ENCODE data around the gene GET4.
A peak's percentile ranks its signal among the peaks of the same experiment; 100 is the strongest.

GET4 gene

GRCh38 chr7:901388-902154 is 25.2 kb downstream of the GET4 start:
- peak; percentile 49 for DNase-seq

DNA sequence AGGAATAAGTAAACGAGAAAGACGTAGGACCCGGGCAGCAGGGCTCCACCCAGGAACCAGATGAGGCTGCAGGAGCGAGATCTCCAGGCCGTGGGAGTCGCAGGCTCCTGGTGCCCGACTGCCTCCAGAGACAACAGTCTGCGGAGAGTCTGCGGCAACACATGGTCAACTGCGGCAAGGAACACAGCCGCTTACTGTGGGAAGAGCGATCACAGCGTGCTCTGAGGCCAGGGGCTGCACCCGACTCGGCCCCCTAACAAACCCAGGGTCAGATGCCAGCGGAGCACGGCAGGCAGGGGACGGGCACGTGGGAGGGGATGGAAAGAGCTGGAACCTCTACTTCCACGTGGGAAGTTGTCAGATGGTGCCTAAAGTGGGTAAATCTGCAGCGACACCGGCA is 26.6 kb downstream of the GET4 start:
- no peak for DNase-seq

DNA sequence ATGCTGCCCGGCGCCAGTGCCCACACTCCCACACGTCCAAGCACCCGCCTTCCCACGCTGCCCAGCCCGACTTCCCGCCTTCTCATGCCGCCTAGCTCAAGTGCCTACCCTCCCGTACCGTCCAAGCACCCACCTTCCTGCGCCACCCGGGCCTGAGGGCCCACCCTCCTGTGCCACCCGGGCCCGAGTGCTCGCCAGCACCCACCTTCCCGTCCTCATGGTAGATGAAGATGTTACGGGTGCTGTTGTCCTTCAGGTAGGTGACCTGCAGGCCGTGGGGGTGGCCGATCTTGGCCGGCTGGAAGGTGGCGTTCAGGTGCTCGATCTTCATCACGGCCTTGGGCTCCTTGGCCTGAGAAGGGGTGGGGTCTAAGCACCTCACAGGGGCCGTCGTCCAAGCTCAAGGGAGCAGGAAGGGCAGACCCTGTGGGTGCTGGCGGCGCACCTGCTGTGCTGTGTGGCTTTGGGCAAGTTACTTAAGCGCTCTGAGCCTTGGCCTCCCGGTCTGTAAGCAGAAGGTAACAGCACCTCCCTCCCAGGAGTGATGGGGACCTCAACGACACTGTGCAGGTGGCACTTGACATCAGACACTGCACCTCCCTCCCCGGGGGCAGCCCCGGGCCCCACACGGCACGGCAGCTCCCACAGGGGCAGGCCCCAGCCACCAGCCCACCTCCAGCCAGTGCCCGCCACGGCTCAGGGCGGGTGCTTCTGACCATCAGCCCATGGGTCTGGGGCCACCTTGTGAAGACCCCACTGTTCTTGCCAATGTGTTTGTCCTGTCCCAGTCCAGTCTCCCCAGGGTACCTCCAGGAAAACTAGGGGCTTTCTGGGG is 27.8 kb downstream of the GET4 start:
- DNase-seq = no peak

- DNase-seq = no peak
Observed at GRCh38 chr7:904847-905246, 28.5 kb downstream of the GET4 start.

GRCh38 chr7:906776-907157 is 30.4 kb downstream of the GET4 start:
- DNase-seq = no peak

DNA sequence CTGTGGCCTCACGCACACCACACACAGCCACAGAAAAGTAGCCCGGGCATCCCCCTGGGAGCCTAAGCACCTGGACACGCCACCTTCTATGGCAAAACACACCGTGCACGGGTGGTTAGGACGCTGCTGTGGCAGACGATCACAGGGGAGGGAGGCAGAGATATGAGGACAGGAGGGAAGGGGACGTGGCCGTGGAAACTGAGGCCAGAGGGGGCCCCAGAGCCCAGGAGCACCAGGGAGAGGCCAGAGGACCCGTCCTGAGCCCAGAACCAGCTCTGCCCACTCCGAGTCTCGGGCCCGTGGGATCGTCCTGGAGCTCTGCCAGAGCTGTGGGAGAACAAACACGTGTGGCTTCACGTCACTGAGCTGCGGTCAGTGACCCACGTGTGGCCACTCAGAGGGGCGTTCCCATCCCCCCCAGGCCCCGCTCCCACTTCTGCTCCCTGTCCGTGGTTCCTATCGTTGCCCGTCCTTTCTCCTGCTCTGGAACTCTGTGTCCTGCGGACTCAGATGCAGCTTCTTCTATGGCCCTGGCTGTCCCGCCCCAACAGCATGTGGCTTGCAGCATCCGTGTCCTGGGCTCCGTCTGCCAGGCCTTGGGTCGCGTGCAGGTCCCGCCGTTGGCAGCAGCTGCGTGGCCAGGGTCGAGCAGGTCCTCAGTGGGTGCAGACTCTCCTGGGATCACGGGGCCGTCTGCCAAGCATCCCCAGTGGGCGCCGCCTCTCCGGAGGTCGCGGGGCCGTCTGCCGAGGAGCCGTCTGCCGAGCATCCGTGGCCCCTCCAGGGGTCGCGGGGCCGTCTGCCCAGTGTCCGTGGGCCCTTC is 31.0 kb downstream of the GET4 start:
- no peak for DNase-seq

- no peak for DNase-seq
Observed at GRCh38 chr7:908159-908581, 31.8 kb downstream of the GET4 start.

GRCh38 chr7:908591-909357 is 32.4 kb downstream of the GET4 start:
- peak; percentile 48 for DNase-seq

GRCh38 chr7:909358-910329 is 33.3 kb downstream of the GET4 start:
- DNase-seq = no peak

GRCh38 chr7:910441-910861 is 34.1 kb downstream of the GET4 start:
- DNase-seq = no peak

- DNase-seq = no peak
Observed at GRCh38 chr7:910931-911431, 34.6 kb downstream of the GET4 start.

DNA sequence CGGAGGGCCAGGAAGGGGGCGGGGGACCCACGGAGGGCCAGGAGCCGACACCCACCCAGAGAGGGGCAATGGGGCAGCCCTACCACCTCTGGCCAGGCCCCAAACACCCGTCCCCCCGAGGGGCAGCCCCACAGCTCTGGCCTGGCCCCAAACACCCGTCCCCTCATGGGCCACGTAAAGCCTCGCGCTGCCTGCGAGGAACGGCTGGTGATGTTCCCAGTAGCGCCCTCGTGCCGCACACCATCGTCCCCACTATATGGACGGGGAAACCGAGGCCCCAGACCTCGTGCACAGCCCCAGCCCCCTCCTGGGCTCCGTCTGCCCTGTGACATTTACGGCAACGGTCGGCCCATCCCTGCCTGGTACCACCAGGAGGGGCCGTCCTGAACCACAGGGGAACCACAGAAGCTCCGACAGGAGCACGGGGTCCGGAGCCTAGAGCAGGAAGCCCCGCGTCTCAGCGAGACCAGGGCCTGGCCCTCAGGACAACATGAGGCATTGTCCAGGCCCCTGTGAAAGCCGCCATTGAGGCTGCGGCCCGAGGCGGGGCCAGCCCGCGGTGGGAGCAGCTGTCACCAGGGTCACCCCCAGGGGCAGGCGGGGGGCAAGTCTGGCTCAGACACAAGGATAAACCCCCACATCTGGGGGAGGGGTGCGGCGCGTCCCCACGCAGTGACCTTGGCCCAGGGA is 35.6 kb downstream of the GET4 start:
- DNase-seq = no peak

- no peak for DNase-seq
Observed at GRCh38 chr7:913736-914520, 37.6 kb downstream of the GET4 start.

GRCh38 chr7:914521-915194 is 38.3 kb downstream of the GET4 start:
- DNase-seq = no peak

- no peak for DNase-seq
Observed at GRCh38 chr7:915291-916218, 39.2 kb downstream of the GET4 start.

DNA sequence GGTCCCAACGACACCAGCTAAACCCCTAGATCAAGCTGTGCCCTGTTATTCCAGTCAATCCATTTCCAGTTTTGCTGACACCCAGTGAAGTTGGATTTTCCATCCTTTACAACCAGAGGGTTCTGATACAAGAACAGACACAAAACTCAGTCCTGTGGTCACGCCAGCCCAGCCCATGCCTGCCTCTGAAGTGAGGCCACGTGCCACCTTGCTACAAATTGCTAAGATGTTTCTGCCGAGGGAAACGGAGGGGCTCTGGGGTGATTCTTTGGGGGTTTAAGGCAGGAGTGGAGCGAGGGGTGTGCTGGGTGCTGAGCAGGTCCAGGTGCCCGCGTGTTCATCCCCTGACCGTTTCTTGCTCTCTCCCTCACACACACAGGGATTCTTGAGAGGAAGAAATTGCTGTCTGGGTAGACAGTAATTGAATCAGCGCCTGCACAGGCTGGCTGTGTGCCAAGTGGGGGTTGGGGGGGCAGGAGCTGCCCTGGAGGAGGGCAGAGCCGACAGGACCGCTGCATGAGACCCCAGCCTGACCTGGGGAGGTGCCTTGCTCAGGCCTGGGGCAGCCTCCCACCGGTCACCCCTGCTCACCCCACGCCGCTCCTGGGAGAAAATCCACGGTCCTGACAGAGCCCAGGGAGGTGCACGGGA is 40.1 kb downstream of the GET4 start:
- DNase-seq = no peak

All from activated CD4-positive, alpha-beta T cell treated with anti-CD3 and anti-CD28 coated beads, Interleukin-2, amount 50 U/mL, for 16 hours (primary cell).